ENCODE data around the gene TMOD1.

DNA sequence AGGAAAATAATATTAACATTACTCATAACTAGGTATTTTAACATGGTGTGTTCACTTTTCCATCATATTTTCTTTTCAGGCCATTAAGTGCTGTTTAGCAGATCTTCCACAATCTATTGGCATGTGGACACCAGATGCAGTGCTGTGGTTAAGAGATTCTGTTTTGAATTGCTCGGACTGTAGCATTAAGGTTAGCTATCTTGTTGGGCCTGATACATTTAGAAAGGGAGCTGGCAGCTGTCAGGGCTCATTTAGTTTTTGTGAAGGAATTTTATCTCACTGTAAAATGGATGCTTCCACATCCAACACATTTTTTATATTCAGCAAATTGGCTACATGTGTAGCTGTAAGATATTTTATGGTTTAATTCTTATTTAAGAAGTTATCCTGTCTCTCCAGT is 20.7 kb upstream of the TMOD1 start:
- TF ChIP-seq CSDC2 (CRISPR knock-in tag; IDR thresholded peaks at IDR 0.05) (no peak), RARB (CRISPR knock-in tag; IDR thresholded peaks at IDR 0.05) (no peak)

Data from SK-N-SH treated with all-trans-retinoic acid at 6 μM for 48 hours (cell line).